ENCODE data around the gene C21orf91.

C21orf91 gene

GRCh38 chr21:17819114-17819876 is at the start of gene C21orf91:
TSS of gene C21orf91 (minus strand) at chr21:17819356. CDS start at chr21:17818318, 1,038 bp downstream.
- DNase-seq (peak; percentile 88), ATAC-seq (replicated peaks) (peak; percentile 88 to 91)
- H3K4me1 Mint-ChIP-seq: peaks cover 12 to 22% of the 10 kb centered on the region in 2 donors
- H3K4me3 Mint-ChIP-seq: peak within 1 kb of the TSS; percentile 95 to 96
- peaks cover 6 to 9% of the 10 kb centered on the region in 2 donors for H3K36me3 Mint-ChIP-seq
- H3K27ac Mint-ChIP-seq: peak within 1 kb of the TSS; percentile 100
- H3K9me3 Mint-ChIP-seq: no peaks in the 10 kb centered on the region
- H3K27me3 Mint-ChIP-seq: no peaks in the 10 kb centered on the region

GRCh38 chr21:17866590-17866989 is 47.4 kb upstream of the C21orf91 start:
- no peaks in the 10 kb centered on the region for H3K36me3 Mint-ChIP-seq
- no peak for ATAC-seq (replicated peaks)
- DNase-seq: no peak

GRCh38 chr21:17859661-17860060 is 40.5 kb upstream of the C21orf91 start:
- H3K36me3 Mint-ChIP-seq: peaks cover 0 to 4% of the 10 kb centered on the region in 2 donors
- H3K27me3 Mint-ChIP-seq: peaks cover 8 to 16% of the 10 kb centered on the region in 2 donors
- H3K27ac Mint-ChIP-seq: no peak overlapping the region
- H3K4me1 Mint-ChIP-seq: no peaks in the 10 kb centered on the region
- no peak overlapping the region for H3K4me3 Mint-ChIP-seq
- no peak for DNase-seq
- no peak for ATAC-seq (replicated peaks)
- peaks cover 2 to 7% of the 10 kb centered on the region in 2 donors for H3K9me3 Mint-ChIP-seq

More at GRCh38 chr21:17866590-17866989, 47.4 kb upstream of the C21orf91 start:
- H3K27me3 Mint-ChIP-seq: no peaks in the 10 kb centered on the region
- no peak overlapping the region for H3K4me3 Mint-ChIP-seq
- H3K9me3 Mint-ChIP-seq: peaks cover 0 to 6% of the 10 kb centered on the region in 2 donors
- H3K4me1 Mint-ChIP-seq: no peaks in the 10 kb centered on the region
- no peak overlapping the region for H3K27ac Mint-ChIP-seq

- H3K9me3 Mint-ChIP-seq: peaks cover 2 to 7% of the 10 kb centered on the region in 2 donors
- H3K4me3 Mint-ChIP-seq: no peak overlapping the region
- no peak for ATAC-seq (replicated peaks)
- H3K36me3 Mint-ChIP-seq: peaks cover 0 to 4% of the 10 kb centered on the region in 2 donors
- H3K4me1 Mint-ChIP-seq: no peaks in the 10 kb centered on the region
- no peak overlapping the region for H3K27ac Mint-ChIP-seq
- peaks cover 10 to 16% of the 10 kb centered on the region in 2 donors for H3K27me3 Mint-ChIP-seq
- no peak for DNase-seq
These were observed 39.6 kb upstream of the C21orf91 start for GRCh38 chr21:17858747-17859146.

- peaks cover 0 to 1% of the 10 kb centered on the region in 2 donors for H3K36me3 Mint-ChIP-seq
- no peak overlapping the region for H3K4me3 Mint-ChIP-seq
- H3K4me1 Mint-ChIP-seq: no peaks in the 10 kb centered on the region
- peaks cover 0 to 1% of the 10 kb centered on the region in 2 donors for H3K9me3 Mint-ChIP-seq
- peaks cover 9 to 12% of the 10 kb centered on the region in 2 donors for H3K27me3 Mint-ChIP-seq
- ATAC-seq (replicated peaks) (no peak), DNase-seq (no peak)
- H3K27ac Mint-ChIP-seq: no peak overlapping the region
These were observed 35.6 kb upstream of the C21orf91 start for GRCh38 chr21:17854745-17855144.

GRCh38 chr21:17853393-17854275 is 34.5 kb upstream of the C21orf91 start:
- H3K27me3 Mint-ChIP-seq: peaks cover 9% of the 10 kb centered on the region in 2 donors
- no peak for DNase-seq

GRCh38 chr21:17848228-17848627 is 29.1 kb upstream of the C21orf91 start:
- H3K36me3 Mint-ChIP-seq: no peaks in the 10 kb centered on the region
- H3K4me1 Mint-ChIP-seq: peaks cover 3 to 5% of the 10 kb centered on the region in 2 donors
- H3K27me3 Mint-ChIP-seq: peaks cover 0 to 13% of the 10 kb centered on the region in 2 donors
- no peaks in the 10 kb centered on the region for H3K9me3 Mint-ChIP-seq
- ATAC-seq (replicated peaks): peak; percentile 60 to 88
- H3K27ac Mint-ChIP-seq: no peak overlapping the region
- peak; percentile 8 for DNase-seq
- H3K4me3 Mint-ChIP-seq: no peak overlapping the region

More at GRCh38 chr21:17853393-17854275, 34.5 kb upstream of the C21orf91 start:
- H3K9me3 Mint-ChIP-seq: peaks cover 0 to 1% of the 10 kb centered on the region in 2 donors
- H3K4me1 Mint-ChIP-seq: no peaks in the 10 kb centered on the region
- ATAC-seq (replicated peaks): no peak
- no peak overlapping the region for H3K4me3 Mint-ChIP-seq
- no peaks in the 10 kb centered on the region for H3K36me3 Mint-ChIP-seq
- H3K27ac Mint-ChIP-seq: no peak overlapping the region

- Mint-ChIP-seq H3K4me3 (no peak overlapping the region), H3K9me3 (no peaks in the 10 kb centered on the region), H3K36me3 (no peaks in the 10 kb centered on the region), H3K27me3 (peaks cover 4 to 5% of the 10 kb centered on the region in 2 donors), H3K27ac (no peak overlapping the region), H3K4me1 (no peaks in the 10 kb centered on the region)
- ATAC-seq (replicated peaks) (no peak), DNase-seq (no peak)
These were observed 21.9 kb upstream of the C21orf91 start for GRCh38 chr21:17841103-17841502.

GRCh38 chr21:17834639-17835354 is 15.6 kb upstream of the C21orf91 start:
- H3K4me3 Mint-ChIP-seq: peak overlapping the region in 1 of 2 donors; percentile 54
- peak; percentile 88 to 91 for ATAC-seq (replicated peaks)

GRCh38 chr21:17829472-17829871 is 10.3 kb upstream of the C21orf91 start:
- H3K9me3 Mint-ChIP-seq: peaks cover 4% of the 10 kb centered on the region in 2 donors
- no peak overlapping the region for H3K27ac Mint-ChIP-seq
- no peak overlapping the region for H3K4me3 Mint-ChIP-seq
- no peaks in the 10 kb centered on the region for H3K27me3 Mint-ChIP-seq
- H3K4me1 Mint-ChIP-seq: peaks cover under 1 to 5% of the 10 kb centered on the region in 2 donors
- H3K36me3 Mint-ChIP-seq: peaks cover 0 to 3% of the 10 kb centered on the region in 2 donors
- ATAC-seq (replicated peaks): no peak
- DNase-seq: no peak

More at GRCh38 chr21:17834639-17835354, 15.6 kb upstream of the C21orf91 start:
- no peaks in the 10 kb centered on the region for H3K36me3 Mint-ChIP-seq
- H3K9me3 Mint-ChIP-seq: no peaks in the 10 kb centered on the region
- peaks cover 6 to 14% of the 10 kb centered on the region in 2 donors for H3K4me1 Mint-ChIP-seq
- no peak overlapping the region for H3K27ac Mint-ChIP-seq
- H3K27me3 Mint-ChIP-seq: peaks cover 0 to 4% of the 10 kb centered on the region in 2 donors
- DNase-seq: no peak

GRCh38 chr21:17828223-17828622 is 9.1 kb upstream of the C21orf91 start:
- ATAC-seq (replicated peaks) (no peak), DNase-seq (no peak)
- no peaks in the 10 kb centered on the region for H3K27me3 Mint-ChIP-seq
- no peak overlapping the region for H3K4me3 Mint-ChIP-seq
- peaks cover 0 to 3% of the 10 kb centered on the region in 2 donors for H3K36me3 Mint-ChIP-seq
- no peaks in the 10 kb centered on the region for H3K4me1 Mint-ChIP-seq
- H3K9me3 Mint-ChIP-seq: peaks cover 4% of the 10 kb centered on the region in 2 donors
- H3K27ac Mint-ChIP-seq: no peak overlapping the region

- Mint-ChIP-seq H3K9me3 (peaks cover 4% of the 10 kb centered on the region in 2 donors), H3K27ac (no peak overlapping the region), H3K4me1 (peaks cover 4 to 10% of the 10 kb centered on the region in 2 donors), H3K4me3 (no peak overlapping the region), H3K36me3 (peaks cover 0 to 3% of the 10 kb centered on the region in 2 donors), H3K27me3 (no peaks in the 10 kb centered on the region)
- no peak for DNase-seq
- no peak for ATAC-seq (replicated peaks)
These were observed 4.7 kb upstream of the C21orf91 start for GRCh38 chr21:17823846-17824245.

- no peak for DNase-seq
- Mint-ChIP-seq H3K27me3 (no peaks in the 10 kb centered on the region), H3K27ac (peak overlapping the region; percentile 26), H3K4me3 (peak overlapping the region; percentile 22 to 42), H3K4me1 (peaks cover 10 to 18% of the 10 kb centered on the region in 2 donors), H3K9me3 (peaks cover 4% of the 10 kb centered on the region in 2 donors), H3K36me3 (peaks cover 0 to 7% of the 10 kb centered on the region in 2 donors)
- no peak for ATAC-seq (replicated peaks)
These were observed 2.0 kb upstream of the C21orf91 start for GRCh38 chr21:17821121-17821520.

GRCh38 chr21:17819877-17820229 is 697 bp upstream of the C21orf91 start:
- Mint-ChIP-seq H3K9me3 (no peaks in the 10 kb centered on the region), H3K36me3 (peaks cover 3 to 5% of the 10 kb centered on the region in 2 donors), H3K27ac (peak overlapping the region; percentile 100), H3K27me3 (no peaks in the 10 kb centered on the region), H3K4me1 (peaks cover 10 to 18% of the 10 kb centered on the region in 2 donors), H3K4me3 (peak overlapping the region; percentile 95 to 96)
- DNase-seq (no peak), ATAC-seq (replicated peaks) (peak; percentile 79 to 82)
